Measurements from ENCODE around the gene PRMT7. TPM values are rescaled to one million over a fixed set of nuclear protein-coding genes. Genes with fewer than 3 reads are reported as not detected.

The PRMT7 gene
- total and polyA plus RNA-seq, 2 of the 8 experiments (the other 6 are each of a cell fraction or from before 2014, with no cell fraction given): 48.2 to 49.3 TPM

DNA sequence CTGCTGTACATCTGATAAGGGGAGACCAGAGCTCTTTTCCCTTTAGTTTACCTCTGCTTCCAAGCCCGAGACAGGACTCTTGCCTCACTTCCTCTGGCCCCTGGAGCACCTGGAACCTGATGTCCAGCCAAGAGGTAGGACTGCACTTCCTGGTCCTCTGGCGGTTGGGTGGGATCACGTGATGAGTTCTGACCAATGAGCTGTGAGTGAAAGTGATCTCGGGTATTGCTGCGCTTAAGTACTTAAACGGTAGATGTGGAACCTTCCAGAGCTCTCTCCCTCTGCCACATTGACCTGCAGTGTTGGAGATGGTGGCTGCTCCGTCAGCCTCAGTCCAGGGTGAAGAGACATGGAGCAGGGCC, 70.5 kb downstream of the PRMT7 start:
- H3K27ac ChIP-seq (ENCODE audit: low read depth, low read length): no peak overlapping the region
- peak overlapping the region; percentile 66; the same call in 1 of the 2 replicates for H2AK5ac ChIP-seq (ENCODE audit: low read depth, low read length)
- no peak overlapping the region for H2BK12ac ChIP-seq (ENCODE audit: low read depth, low read length)
- no peak overlapping the region for H4K5ac ChIP-seq (ENCODE audit: insufficient read length, low read depth, low read length)
- H3K27me3 ChIP-seq (replicated peaks in 1 of 4; ENCODE audit: control insufficient read depth in 3 of 4, extremely low read depth in 1 of 4, insufficient read depth in 3 of 4, low read length in 3 of 4): no peaks in the 10 kb centered on the region; a peak in 1 of 7 replicates
- peaks cover 3 to 17% (median 14%) of the 10 kb centered on the region in 4 experiments for H3K4me1 ChIP-seq (replicated peaks in 1 of 4; ENCODE audit: control insufficient read depth in 3 of 4, insufficient read depth in 4 of 4, low read length in 3 of 4)
- H3K23ac ChIP-seq (ENCODE audit: insufficient read length): no peak overlapping the region
- no peaks in the 10 kb centered on the region for H3K79me1 ChIP-seq (ENCODE audit: low read depth, low read length)
- H2BK120ac ChIP-seq (replicated peaks; ENCODE audit: low read depth, low read length): no peak overlapping the region
- H2BK15ac ChIP-seq (ENCODE audit: low read length): no peak overlapping the region; the same call in 1 of the 2 replicates
- H3K4me2 ChIP-seq (ENCODE audit: insufficient read depth in 1 of 2, low read depth in 2 of 2, low read length in 2 of 2): no peak overlapping the region
- H2BK5ac ChIP-seq (ENCODE audit: low read depth, low read length): no peak overlapping the region
- no peak overlapping the region for H2BK20ac ChIP-seq (ENCODE audit: low read length)
- H3K4ac ChIP-seq (replicated peaks; ENCODE audit: insufficient read length, low read depth, low read length): no peak overlapping the region
- no peak for DNase-seq (ENCODE audit: low read depth in 1 of 2, low spot score in 2 of 2)
- no peaks in the 10 kb centered on the region for H4K20me1 ChIP-seq (replicated peaks in 1 of 2; ENCODE audit: control insufficient read depth in 1 of 2, insufficient read depth in 2 of 2, low read length in 2 of 2)
- peak overlapping the region; percentile 29; the same call in 1 of the 2 replicates for H3K18ac ChIP-seq (ENCODE audit: extremely low read depth, low read length)
- no peaks in the 10 kb centered on the region for H3K23me2 ChIP-seq (ENCODE audit: low read depth, low read length)
- no peak overlapping the region for H3K56ac ChIP-seq (replicated peaks; ENCODE audit: insufficient read length, low read depth, low read length)
- 90% methylated on average over 7 of the region's 7 CpGs; no CpG with 5 or more reads in 1 of the 2 experiments for WGBS, 2 experiments (ENCODE audit: extremely low coverage in 1 of 2, insufficient coverage in 1 of 2, insufficient read length in 1 of 2, insufficient replicate concordance in 2 of 2, low coverage in 1 of 2, low lambda C conversion rate in 2 of 2, missing lambda C conversion rate in 1 of 2)
- peak overlapping the region; percentile 63; the same call in 1 of the 2 replicates for H4K8ac ChIP-seq (ENCODE audit: extremely low read depth, insufficient read depth, low read length)
- TF ChIP-seq, protein P1, sequence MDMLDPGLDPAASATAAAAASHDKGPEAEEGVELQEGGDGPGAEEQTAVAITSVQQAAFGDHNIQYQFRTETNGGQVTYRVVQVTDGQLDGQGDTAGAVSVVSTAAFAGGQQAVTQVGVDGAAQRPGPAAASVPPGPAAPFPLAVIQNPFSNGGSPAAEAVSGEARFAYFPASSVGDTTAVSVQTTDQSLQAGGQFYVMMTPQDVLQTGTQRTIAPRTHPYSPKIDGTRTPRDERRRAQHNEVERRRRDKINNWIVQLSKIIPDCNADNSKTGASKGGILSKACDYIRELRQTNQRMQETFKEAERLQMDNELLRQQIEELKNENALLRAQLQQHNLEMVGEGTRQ (IDR thresholded peaks at IDR 0.05; ENCODE audit: low read length): peak; percentile 47
- TF ChIP-seq SP1 (IDR thresholded peaks at IDR 0.05; ENCODE audit: low read depth, low read length): no peak
- H3K79me2 ChIP-seq (ENCODE audit: control insufficient read depth in 1 of 2, insufficient read depth in 2 of 2, low read length in 2 of 2): no peaks in the 10 kb centered on the region
- ChIA-PET CTCF (ENCODE audit: partially characterized antibody) (interaction anchor here (0.7 to 10.6 kb wide), 27 partner anchors 9 to 130 kb away, joined by 3 to 221 read pairs (median 7); no protein-coding TSS in a partner anchor), POLR2A (ENCODE audit: partially characterized antibody) (interaction anchor here (0.9 kb wide), 1 partner anchor 50 kb away, joined by 4 read pairs; no protein-coding TSS in a partner anchor)
- no peak for FAIRE-seq
- no peak overlapping the region for H3K14ac ChIP-seq (ENCODE audit: insufficient read length)
- H4K91ac ChIP-seq (replicated peaks; ENCODE audit: insufficient read length, low read length): no peak overlapping the region
- no peaks in the 10 kb centered on the region for H3K36me3 ChIP-seq (ENCODE audit: control insufficient read depth in 2 of 4, insufficient read depth in 4 of 4, low read length in 3 of 4)
- H2AFZ ChIP-seq (ENCODE audit: low read length): no peak overlapping the region
- H3K4me3 ChIP-seq (ENCODE audit: extremely low read depth in 1 of 4, insufficient read depth in 2 of 4, low read depth in 3 of 4, low read length in 4 of 4): no peak overlapping the region
- H3K9ac ChIP-seq (replicated peaks in 1 of 4; ENCODE audit: extremely low read depth in 1 of 4, low read depth in 3 of 4, low read length in 3 of 4): no peak overlapping the region
- no peaks in the 10 kb centered on the region for H3K9me3 ChIP-seq (ENCODE audit: insufficient read depth in 2 of 2, low read depth in 1 of 2, low read length in 1 of 2)
